HG03039 (cell line): Measurements from ENCODE around the gene RAC3.

Source experiments
- ATAC-seq: cut with Tn5 transposase; IDR thresholded peaks from one replicate; pipeline ENCODE4 v1.9.1; 2021; ENCODE audit warnings: mild to moderate bottlenecking, moderate library complexity; ENCODE audit not compliant: unreplicated experiment

RAC3 gene

DNA sequence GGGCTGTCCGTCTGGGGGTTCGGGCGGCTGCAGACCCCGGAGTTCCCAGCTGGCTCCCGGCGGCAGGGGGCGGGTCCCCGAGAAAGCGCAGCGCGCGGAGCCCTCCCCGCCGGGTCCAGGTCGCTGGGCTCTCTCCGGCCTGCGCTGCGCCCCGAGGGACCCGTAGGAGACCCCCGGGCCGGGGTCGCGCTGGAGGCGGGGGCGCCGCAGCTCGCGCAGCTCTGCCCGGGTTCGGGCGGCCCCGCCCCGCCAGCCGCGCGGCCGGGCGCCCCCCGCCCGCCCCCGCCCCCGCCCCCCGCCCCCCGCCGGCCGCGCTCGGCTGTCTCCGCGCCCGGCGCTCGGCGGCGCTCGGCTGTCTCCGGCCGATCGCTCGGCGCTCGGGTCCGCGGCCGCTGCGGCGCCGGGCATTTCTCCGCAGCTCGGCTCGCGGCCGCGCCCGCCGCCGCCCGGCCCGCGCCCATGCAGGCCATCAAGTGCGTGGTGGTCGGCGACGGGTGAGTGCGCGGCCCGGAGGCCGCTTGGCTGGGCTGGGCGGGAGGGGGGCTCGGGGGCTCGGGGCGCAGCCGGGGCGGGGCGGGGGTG is at the start of gene RAC3:
RAC3 (plus strand) TSS at position 376 of the 582 bp plus-strand sequence; CDS start at position 460, 84 bp downstream.
- ATAC-seq = no peak

DNA sequence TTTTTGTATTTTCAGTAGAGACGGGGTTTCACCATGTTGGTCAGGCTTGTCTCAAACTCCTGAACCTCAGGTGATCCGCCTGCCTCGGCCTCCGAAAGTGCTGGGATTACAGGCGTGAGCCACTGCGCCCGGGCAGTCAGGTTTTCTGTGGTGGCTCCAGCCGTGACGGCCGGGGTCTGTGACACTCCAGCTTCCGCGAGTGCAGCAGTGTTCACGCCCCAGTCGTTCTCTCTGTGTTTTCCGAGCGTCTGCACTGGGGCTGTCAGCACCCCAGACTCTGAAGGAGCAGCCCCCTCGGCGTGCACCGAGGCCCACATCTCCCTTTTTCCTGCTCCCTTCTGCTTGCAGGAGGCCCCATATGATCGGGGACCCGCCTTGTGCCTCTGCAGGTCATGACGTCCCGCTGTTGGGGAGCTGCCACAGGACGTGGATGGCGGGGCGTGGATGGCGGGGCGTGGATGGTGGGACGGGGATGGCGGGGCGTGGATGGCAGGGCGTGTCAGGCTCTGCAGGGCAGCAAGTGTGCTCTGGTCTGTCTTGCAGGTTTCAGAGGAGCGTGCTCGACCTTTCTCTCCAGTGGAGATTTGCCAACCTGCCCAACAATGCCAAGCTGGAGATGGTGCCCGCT is 48.4 kb upstream of the RAC3 start:
- no peak for ATAC-seq

DNA sequence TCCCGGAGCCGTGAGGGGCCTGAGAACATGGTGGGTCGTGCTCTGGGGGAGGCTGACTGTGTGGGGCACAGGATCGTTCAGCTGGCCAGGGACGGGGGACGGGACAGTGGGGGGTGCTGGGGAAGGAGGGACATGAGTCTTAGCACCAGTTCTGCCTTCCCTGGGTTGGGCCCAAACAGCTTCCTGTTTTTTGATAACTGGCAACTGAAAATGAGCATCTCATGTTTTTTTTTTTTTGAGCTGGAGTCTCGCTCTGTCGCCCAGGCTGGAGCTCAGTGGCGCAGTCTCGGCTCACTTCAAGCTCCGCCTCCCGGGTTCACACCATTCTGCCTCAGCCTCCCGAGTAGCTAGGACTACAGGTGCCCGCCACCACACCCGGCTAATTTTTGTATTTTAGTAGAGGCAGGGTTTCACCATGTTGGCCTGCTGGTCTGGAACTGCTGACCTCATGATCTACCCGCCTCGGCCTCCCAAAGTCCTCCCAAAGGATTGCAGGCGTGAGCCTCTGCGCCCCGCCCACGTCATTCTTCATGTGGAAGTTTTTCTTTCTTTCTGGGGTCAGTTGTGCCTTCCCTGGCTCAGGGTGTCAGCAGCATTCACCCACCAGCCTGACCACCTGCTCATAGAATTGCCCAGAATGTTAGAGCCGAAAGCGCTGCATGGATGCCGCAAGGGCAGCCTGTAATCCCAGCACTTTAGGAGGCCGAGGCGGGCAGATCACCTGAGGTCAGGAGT is 47.7 kb upstream of the RAC3 start:
- no peak for ATAC-seq

DNA sequence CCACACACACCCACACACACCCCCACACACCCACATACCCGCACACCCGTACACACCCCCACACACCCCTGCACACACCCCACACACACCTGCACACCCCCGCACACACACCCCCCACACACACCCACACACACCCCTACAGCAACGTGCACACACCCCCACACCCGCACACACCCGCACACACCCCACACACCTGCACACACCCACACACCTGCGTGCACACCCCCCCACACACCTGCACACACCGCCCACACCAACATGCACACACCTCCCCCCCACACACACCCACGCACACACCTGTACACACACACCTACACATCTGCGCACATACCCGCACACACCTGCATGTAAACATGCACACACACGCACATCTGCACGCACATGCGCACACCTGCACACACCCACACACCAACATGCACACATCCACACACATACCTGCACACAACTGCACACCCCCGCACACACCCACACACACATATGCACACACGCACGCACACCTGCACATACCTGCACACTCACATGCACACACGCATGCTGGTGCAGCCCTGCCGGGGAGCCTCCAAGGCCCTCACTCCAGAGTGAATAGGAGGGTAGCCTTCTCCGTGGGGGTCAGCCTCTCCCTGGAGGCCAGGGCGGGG is 46.6 kb upstream of the RAC3 start:
- ATAC-seq = no peak

DNA sequence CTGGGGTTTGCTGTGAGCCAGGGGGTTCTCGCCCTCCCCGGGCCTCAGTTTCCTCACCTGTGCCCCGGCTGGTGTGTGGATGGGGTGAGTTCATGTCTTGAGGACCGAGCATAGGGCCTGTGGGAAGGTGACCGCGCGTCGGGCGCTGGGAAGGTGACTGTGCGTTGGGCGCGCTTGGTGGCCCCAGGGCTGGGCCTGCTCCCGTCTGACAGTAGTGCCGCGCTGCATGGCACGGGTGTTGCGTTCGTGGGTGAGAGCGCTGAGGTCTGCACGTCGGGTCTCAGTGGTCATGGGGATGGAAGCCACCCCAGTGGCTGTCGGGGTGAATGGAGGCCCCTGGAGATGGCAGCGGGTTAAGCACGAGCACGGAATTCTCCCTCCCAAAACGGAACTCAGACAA is 44.9 kb upstream of the RAC3 start:
- ATAC-seq = no peak

DNA sequence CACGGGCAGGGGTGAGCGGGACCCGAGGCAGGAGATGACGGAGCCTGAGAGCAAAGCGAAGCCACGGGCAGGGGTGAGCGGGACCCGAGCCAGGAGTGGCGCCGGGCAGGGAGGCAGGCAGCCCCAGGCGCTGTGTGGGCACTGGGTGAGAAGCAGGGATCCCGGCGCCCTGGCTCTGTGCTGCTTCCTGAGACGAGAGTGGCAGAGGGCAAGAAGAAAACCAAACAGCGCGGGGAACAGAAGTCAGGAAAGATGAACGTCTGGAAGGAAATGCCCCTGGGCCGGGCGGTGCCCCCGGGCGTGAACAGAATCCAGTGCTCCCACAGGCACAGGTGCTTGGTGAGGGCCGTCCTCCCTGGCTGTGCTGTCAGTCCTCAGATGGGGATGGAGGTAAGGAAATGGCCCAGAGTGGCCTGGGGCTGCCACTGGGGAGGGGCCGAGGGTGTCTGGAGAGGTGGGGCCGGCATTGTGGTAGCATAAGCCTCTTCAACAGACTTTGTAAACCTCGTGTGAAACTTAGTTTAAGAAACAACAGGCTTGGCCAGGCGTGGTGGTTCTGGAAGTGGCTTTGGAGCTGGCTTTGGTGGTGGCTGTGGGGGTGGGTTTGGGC is 44.2 kb upstream of the RAC3 start:
- ATAC-seq = no peak

DNA sequence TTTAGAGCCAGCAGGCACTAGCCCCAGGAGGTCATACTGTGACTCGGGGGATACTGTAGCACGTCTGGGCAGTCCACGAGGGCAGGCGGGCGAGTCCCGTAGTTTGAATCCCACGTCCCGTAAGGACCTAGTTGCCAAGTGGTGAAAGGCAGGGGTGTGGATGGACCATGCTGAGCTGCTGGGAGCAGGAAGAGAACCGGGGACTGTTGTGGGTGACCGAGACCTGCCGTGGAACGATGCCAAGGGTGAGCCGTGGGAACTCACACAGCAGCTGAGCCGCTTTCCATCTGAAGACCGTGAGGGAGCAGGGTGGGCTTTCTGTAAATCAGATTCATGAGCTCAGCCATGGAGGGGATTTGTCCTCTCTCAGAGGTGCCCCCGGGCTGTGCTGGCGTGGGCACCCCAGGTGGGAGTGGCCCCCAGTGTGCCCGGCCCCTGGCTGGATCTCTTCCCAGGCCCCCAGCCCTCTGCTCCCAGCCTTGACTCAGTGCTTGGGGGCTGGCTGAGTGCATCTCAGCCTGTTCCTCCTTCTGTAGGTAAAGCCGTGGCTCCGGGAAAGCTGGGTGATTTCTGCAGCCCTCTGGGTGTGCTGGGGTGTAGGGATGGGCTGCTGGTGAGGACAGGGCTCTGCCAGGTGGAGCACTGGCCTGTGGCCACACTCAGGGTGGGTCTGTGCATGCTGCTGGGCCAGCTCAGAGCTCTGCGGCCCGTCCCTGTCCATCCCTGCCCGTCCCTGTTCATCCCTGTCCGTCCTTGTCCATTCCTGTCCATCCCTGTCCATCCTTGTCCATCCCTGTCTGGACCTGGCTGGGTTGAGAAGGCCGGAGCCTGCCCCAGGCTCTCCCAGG is 40.4 kb upstream of the RAC3 start:
- ATAC-seq = no peak

DNA sequence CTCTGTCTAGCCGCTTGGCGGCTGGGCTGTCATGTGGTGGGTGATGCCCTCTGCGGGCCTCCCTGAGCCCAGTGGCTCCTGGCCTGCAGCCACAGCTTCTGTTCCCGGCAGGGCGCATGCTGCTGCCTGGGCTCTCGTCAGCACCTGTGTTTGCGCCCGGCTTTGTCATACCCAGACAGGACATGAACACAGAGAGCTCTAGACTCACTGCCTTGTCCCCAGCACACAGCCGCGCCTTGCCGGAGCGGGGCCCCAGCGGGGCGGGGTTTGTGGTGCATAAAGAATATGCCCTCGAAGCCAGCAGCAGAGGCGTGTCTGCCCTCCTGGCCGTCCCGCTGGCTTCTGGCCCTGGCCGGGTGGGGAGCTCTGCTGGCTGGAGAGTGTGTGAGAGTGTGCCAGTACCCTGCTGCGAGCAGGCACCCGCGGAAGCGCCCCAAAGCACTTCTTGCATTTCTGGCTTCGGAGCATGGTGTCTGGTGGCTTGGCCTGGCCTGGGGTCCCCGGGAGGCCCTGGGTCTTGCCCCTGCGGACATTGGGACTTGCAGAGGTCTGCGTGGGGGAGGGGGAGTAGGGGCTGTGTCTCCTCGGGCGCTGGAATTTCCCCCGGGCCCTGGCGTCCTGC is 39.7 kb upstream of the RAC3 start:
- ATAC-seq = no peak

DNA sequence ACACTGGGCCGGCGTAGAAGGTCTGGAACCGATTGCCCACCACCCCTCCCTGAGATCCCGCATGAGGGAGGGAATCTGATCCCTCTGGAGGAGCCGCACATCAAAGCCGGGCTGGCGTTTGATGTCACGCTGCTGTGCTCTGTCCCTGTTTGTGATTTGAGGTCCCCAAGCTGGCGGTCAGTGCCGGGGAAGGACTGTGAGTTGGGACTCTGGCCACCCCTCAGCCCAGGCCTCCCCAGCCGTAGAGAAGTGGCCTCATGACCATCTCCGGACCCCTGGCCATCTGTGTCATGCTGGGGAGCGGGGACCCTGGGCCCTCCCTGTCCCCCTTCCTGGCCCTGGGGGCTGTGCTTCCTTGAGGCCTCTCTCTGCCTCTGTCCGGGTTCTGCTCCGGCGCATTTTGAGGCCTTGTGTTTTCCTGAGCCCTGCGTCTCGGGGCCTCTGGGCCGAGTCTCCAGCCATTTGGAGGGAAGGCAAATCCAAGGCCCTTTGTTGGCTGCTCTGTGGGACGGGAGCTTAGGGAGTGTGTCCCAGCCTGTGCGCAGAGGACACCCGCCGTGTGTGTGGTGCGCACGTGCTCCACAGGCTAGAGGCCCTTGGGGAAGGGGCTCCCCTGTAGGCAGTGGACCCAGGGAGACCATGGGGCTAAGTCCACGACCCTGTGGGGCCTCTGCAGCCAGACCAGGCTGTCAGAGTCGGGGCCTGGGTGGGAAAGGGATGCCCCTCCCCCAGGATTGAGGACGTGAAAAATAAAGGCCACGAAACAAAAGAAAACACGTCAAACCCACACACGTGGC is 39.0 kb upstream of the RAC3 start:
- ATAC-seq = no peak

DNA sequence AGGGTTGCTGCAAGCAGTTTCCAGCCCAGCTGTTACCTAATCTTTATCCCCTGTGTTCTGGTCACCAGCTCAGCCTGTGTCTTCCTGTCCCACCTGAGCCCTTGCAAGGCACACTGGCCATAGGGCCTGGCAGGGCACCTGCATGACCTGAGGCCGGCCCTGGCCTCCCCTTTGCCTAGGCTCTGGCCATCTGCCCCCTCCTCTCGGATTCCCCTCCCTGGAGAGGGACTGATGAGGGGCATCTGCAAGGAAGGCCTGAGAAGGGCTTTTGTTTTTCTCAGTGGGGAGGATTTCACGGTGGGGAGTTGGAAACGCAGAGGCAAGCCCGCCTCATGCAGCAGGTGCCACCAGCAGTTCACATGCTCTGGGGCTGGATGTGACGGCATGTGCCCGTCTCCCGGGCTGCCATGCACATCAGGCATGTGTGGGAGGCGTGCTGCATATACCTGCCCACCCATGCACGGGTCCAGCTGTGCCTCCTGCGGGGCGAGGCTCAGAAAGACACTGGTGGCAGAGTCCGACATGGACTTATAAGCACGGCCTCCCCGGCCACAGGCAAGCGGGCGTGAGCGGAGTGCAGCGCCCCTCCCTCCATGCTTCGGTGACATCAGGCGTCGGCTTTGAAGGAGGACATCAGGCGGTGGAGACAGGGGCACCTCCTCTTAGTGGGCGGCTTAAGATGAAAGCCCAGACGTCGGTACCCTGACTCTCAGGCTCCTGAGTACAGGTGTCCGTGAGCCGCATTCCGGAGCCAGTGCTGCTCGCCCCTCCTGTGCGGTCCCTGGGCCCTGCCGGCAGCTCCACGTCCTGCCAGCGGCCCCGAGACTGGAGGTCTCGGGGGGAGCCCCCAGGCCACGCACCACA is 37.5 kb upstream of the RAC3 start:
- ATAC-seq = no peak

DNA sequence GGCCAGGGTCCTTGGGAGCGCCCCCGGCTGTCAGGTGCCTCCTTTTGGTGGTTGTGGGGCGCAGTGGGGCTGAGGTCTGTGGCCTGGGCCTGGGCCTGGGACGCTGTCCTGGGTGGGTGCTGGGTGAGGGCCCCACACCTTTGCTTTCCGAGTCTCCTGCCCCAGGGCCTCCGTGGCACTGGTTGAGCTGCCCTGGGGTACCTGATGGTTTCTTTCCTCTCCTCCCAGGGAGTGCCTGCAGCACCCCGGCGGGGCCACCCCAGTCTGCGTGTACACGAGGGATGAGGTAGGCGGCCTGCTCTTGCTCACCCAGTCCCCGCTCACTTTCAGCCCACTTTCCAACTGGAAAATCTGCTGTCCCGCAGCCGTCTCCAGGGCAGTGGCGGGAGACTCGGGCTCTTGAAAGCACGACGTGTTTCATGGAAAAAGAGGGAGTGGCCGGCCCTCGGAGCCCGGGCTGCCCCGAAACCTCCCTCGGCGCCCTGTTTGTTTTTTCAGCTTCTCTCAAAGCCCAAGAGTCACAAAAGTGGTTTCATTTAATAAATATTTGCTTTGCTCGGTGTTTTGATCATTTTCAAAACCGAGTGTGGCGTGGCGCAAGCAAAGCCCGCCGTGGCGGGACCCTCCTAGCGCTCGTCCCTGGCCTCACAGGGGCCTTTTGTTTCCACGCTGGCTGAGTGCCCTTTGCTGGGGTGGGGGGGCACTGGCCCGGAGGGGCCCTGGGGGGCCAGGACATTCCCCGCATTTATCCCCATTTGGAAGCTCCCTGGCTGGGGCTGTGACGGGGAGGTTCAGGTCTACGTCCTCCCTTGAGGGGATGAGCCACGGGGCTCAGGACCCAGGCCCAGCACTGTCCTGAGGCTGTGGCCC is 36.6 kb upstream of the RAC3 start:
- no peak for ATAC-seq

DNA sequence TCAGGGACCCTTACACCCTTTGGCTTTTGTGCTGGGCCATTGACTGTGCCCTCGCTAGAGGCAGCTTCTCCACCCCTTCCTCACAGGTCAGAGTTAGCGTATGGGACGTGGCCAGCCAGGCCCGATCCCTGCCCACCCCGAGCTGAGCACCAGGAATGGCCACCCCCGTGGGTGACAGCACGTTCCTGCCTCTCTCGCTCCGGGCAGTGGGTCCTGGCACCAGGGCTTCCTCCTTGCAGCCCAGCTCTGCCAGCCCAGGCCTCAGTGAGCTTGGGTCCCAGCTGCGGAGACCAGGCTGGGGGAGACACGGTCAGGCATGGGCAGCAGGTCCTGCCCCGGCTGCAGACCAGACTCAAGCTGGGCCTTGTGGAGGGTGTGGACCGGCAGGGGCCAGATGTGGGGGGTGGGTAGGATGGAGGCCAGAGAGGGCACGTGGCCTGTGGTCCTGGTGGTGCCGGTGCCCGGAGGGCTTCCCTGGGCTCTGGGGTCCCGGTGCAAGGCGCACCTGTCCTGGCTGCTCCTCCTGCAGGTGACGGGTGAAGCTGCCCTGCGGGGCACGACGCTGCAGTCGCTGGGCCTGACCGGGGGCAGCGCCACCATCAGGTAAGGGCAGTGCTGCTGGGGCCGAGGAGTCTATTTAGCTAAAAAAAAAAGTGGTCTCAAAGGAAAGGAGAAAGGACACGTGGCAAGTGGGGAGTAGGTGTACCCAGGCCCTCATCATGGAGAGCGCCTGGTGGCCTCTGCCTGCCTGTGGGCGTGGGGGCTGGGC is 35.8 kb upstream of the RAC3 start:
- no peak for ATAC-seq

DNA sequence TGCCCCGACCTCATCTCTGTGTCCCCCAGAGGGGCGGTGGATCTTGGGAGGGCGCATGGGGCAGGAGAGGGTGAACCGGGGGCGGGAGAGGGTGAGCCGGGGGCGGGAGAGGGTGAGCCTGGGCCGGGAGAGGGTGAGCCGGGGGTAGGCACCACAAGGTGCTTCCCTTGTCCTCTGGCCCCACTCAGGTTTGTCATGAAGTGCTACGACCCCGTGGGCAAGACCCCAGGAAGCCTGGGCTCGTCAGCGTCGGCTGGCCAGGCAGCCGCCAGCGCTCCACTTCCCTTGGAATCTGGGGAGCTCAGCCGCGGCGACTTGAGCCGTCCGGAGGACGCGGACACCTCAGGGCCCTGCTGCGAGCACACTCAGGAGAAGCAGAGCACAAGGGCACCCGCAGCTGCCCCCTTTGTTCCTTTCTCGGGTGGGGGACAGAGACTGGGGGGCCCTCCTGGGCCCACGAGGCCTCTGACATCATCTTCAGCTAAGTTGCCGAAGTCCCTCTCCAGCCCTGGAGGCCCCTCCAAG is 35.2 kb upstream of the RAC3 start:
- ATAC-seq = no peak

DNA sequence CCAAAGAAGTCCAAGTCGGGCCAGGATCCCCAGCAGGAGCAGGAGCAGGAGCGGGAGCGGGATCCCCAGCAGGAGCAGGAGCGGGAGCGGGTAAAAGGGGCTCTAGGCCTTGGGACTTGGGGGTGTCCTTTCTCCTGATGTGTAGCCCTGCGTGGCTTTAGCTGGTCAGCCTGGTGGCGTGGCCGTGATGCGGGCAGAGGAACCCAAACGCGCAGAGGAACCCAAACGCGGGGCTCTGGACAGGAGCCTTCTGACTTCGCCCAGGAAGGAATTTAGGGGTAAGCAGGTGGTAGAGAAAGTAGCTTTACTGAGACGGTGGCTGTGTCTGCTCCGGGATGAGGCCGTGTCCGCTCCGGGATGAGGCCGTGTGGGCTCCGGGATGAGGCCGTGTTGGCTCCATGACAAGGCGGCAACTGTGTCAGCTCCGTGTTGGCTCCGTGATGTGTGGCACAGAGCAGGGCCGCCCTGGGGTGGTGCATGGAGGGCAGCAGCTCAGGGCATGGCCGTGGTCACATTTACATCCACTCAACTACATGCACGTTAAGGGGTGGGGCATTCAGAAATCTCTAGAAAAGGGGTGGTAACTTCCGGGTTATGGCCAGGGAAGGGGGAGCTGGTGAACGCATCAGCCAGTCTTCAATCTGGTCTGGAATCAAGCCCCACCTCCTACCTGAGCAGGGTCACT is 34.6 kb upstream of the RAC3 start:
- ATAC-seq = no peak

DNA sequence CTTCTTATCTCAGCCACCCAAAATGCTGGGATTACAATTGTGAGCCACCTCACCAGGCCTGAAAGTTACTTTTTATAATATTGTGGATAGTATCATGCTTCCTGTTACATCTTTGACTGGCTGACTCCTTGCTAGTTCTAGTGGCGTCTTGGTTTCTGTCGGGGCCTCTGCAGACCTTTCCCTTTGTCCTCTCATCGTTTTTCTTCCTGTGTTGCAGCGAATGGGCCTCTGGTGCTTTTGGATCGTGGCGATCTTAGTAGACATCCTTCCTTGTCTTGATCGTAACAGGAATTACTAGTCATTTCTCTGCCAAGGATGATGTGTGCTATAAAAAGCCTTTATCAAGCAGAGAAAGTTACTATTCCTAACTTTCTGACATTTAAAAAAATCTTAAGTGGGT is 33.3 kb upstream of the RAC3 start:
- no peak for ATAC-seq
